SU-DHL-6 (cell line): ENCODE data around the gene RIC8A.

Experiments
- CTCF ChIP-seq: fragments of 200-600 bp; sonication (generic); IDR thresholded peaks from one replicate; pipeline ENCODE4 v1.5.1; 2017; ENCODE audit warnings: antibody characterized with exemption, mild to moderate bottlenecking, low read length, moderate library complexity; ENCODE audit not compliant: insufficient read depth, poor library complexity, severe bottlenecking
- EZH2phosphoT487 ChIP-seq: fragments of 200-600 bp; sonication (generic), shearing (Covaris generic); conservative IDR thresholded peaks from 2 replicates; pipeline ENCODE4 v1.6.1; 2018; ENCODE audit warnings: mild to moderate bottlenecking, antibody characterized with exemption, low read length, moderate library complexity, mixed read lengths

- TF ChIP-seq CTCF (no peak), EZH2phosphoT487 (no peak)
Measured at GRCh38 chr11:236774-237767, 29.6 kb downstream of the RIC8A start, which contains the start of gene PSMD13.
